ENCODE results near the gene PRDM16. TPM values are rescaled to one million over a fixed set of nuclear protein-coding genes. Genes with fewer than 3 reads are reported as not detected.

Gene PRDM16
- total RNA-seq, 1 donor from 2014 or later: not detected

- no peak for DNase-seq (ENCODE audit: low read depth)
Observed at GRCh38 chr1:3120994-3121393, 52.0 kb downstream of the PRDM16 start.

GRCh38 chr1:3121401-3122210 lies 52.6 kb downstream of the PRDM16 start:
- no peak for DNase-seq (ENCODE audit: low read depth)

- no peak for DNase-seq (ENCODE audit: low read depth)
Observed at GRCh38 chr1:3122311-3122710, 53.3 kb downstream of the PRDM16 start.

- DNase-seq (ENCODE audit: low read depth): no peak
Observed at GRCh38 chr1:3124246-3124645, 55.2 kb downstream of the PRDM16 start.

GRCh38 chr1:3125078-3125477 lies 56.1 kb downstream of the PRDM16 start:
- no peak for DNase-seq (ENCODE audit: low read depth)

- DNase-seq (ENCODE audit: low read depth): no peak
Observed at GRCh38 chr1:3125546-3126368, 56.8 kb downstream of the PRDM16 start.

GRCh38 chr1:3126756-3127678 lies 58.0 kb downstream of the PRDM16 start:
- no peak for DNase-seq (ENCODE audit: low read depth)

- no peak for DNase-seq (ENCODE audit: low read depth)
Observed at GRCh38 chr1:3127738-3128137, 58.7 kb downstream of the PRDM16 start.

GRCh38 chr1:3128431-3129132 lies 59.6 kb downstream of the PRDM16 start:
- no peak for DNase-seq (ENCODE audit: low read depth)

- no peak for DNase-seq (ENCODE audit: low read depth)
Observed at GRCh38 chr1:3129133-3129490, 60.1 kb downstream of the PRDM16 start.

- DNase-seq (ENCODE audit: low read depth): no peak
Observed at GRCh38 chr1:3130268-3130667, 61.3 kb downstream of the PRDM16 start.

GRCh38 chr1:3132660-3133059 lies 63.7 kb downstream of the PRDM16 start:
- no peak for DNase-seq (ENCODE audit: low read depth)

GRCh38 chr1:3133686-3134085 lies 64.7 kb downstream of the PRDM16 start:
- no peak for DNase-seq (ENCODE audit: low read depth)

- DNase-seq (ENCODE audit: low read depth): no peak
Observed at GRCh38 chr1:3134381-3135072, 65.5 kb downstream of the PRDM16 start.

- DNase-seq (ENCODE audit: low read depth): no peak
Observed at GRCh38 chr1:3135073-3135702, 66.2 kb downstream of the PRDM16 start.

GRCh38 chr1:3135744-3136455 lies 66.9 kb downstream of the PRDM16 start:
- DNase-seq (ENCODE audit: low read depth): no peak

GRCh38 chr1:3136532-3136931 lies 67.5 kb downstream of the PRDM16 start:
- DNase-seq (ENCODE audit: low read depth): no peak

- no peak for DNase-seq (ENCODE audit: low read depth)
Observed at GRCh38 chr1:3137111-3138100, 68.4 kb downstream of the PRDM16 start.
